Ammon's horn (tissue), 1 donor: Measurements from ENCODE around the gene MAX.

Source experiments
- DNase-seq: peaks from one replicate; pipeline ENCODE4 v3.0.0-alpha.2; 2016; ENCODE audit warnings: low spot score

The MAX gene, protein sequence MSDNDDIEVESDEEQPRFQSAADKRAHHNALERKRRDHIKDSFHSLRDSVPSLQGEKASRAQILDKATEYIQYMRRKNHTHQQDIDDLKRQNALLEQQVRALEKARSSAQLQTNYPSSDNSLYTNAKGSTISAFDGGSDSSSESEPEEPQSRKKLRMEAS

DNA sequence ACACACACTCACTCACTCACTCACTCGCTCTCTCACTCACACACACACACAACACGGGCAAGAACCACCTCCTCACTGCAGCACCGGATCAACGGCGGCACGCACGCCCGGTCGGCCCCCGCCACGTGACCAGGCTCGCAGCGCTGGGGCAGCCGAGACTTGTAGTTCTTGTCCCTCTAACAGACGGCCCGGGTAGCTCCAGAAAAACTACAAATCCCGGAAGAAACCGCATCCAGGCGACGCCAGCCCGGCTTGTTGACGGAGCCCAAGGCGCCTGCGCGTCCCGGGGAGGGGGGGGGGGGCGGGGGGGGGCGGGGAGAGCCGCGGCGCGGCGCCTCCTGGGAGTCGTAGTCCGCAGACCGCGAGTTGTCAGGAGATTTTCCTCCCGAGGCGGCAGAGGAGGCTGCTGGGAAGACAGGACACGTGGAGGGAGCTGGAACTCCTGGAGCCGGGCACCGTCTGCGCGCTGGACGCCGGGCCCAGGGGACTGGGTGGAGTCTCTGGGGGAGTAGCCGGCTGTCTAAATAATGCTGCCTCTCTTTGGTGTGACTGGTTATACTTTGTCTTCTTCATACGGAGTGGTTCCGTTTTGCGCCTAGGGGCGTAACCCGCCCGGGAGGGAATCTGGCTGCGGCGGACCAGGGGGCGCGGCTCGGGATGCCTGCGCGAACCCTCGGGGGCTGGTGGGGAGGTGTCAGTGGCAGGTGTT is at the start of gene MAX:
TSS of gene MAX (minus strand) at position 77 of the 709 bp plus-strand sequence. CDS start 178 bp downstream, outside the sequence.
- DNase-seq = peak; percentile 99

DNA sequence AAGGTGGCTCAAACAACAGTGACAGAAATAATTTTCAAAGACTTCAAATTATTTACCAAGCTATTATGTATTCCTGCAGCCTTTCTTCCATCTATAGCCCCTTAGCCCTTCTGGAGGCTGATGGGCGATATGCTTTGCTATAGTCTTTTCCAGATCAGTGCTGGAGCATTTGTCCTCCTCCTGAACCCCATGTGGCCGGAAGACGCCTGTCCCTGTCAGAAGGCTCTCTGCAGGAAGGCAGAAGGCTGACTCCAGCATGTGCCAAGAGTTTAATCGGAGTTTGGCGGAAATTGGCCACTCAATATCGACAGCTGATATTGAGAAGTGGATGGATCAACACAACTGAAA is 49.3 kb upstream of the MAX start:
- no peak for DNase-seq

DNA sequence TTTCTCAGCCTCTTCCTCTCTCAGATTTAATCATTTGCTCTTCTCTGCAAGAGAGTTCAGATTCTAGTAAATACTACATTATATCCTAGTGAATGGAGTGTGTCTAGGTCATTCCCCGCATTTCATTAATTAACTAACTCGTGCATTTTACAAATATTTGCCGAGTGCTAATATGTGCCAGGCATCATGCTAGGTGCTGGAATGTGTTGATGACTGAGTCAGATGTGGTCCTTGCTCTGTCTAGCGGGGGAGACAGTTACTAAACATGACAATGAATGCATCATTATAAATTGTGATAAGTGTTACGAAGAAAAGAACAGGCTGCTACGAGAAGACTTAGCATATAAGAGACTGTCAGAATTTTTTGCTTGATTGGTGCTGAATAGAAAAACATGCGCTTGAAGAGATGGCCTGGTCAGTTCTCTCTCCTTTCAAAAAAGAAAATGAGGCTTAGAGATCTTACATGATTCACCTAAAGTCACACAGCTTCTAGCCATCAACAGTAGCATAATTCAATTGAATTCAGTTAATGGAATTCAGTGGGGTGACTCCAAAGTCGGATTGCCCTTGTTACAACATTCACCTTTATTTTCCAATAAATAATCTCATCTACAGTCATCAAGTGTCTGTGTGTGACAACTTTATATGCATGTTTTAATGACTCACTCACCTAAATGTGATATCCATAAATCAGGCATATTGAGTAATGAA is 48.7 kb upstream of the MAX start:
- no peak for DNase-seq

GRCh38 chr14:65149116-65149515 is 46.8 kb upstream of the MAX start:
- no peak for DNase-seq

DNA sequence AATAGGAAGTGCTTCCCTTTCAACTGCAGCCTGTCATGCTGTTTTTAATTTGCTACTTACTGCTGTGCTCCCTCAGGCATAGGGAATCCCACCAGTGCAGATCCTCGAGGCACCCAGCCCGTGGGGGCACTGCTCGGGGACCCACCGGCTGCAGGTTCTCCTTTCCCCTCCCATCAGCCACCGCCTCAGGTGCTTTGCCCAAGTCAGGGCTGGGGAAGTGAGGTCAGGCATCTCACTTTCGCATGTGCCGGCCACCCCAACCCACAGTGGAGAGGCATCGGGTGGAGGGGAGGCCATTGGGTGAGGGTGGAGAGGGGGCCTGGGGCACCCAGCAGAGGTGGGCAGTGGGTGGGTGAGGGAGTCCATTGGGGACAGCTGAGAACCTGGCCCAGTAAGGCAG is 41.9 kb upstream of the MAX start:
- no peak for DNase-seq

- no peak for DNase-seq
These were observed 40.8 kb upstream of the MAX start for GRCh38 chr14:65142914-65143625.

DNA sequence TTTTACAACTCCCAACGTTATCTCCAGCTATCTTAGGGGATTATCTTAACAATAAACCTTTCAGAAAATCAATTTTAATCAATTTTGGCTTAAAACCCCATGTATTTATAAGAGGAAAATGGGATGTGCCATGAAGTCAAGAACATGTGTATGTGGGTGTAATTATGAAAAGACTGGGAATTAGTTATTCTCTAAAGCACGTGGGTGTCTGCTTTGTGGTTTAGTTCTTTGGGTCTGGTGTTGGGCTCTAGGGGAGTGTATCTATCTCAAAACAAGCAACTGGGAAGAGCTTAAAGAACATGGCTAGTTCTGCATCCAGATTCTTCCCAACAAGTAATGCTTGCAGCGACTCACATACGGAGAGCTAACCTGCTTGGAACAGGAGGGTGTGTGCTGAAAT is 40.1 kb upstream of the MAX start:
- DNase-seq = no peak

DNA sequence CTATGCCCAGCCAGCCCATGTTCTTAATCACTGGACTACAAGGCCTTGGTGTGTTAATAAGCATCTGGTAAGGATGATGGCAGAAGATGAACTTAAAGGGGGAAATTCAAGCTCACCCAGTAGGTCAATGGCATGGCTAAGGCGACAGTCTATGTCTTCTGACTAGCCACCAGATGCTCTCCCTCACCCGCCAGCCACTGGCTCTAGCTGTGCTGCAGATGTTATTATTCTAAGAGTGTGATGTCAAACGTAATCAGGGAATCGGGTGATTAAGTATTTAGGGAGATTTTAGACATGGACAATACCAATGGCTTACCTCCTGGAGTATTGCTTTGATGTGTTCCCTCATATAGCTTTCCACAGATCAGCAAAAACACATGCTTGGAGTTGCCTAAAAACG is 39.2 kb upstream of the MAX start:
- DNase-seq = no peak

DNA sequence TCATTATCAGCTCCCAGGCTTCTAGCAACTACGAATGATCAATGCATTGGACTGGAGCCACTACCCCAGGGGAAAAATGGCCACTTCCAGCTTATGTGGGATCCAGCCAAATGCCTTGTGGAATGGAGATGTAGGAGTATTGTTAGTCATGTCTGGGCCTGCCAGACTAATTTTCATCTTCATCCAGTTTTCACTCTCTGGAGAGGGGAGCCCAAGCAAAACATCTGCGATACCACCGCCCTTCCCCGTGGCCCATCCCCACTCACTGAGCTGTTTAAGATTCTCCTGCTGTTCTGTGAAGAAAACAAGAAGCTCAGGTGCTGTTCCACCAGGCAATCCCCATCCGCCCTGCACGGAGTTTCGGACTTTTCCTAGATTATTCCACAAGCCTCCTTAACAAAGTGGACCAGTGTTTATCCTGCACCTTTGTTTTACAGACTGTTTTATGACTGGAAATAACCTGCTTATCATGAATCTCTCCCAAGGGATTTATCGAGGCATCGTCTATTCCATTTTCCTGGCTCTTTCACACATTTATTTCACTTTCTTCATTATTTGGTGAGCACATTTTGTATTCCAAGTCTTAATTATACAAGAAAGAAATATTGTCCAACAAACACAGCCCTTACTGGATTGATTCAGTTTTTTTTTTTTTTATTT is 35.5 kb upstream of the MAX start:
- DNase-seq = no peak

- DNase-seq = no peak
These were observed 32.6 kb upstream of the MAX start for GRCh38 chr14:65134651-65135579.

GRCh38 chr14:65132855-65133254 is 30.5 kb upstream of the MAX start:
- no peak for DNase-seq

- DNase-seq = no peak
These were observed 29.0 kb upstream of the MAX start for GRCh38 chr14:65131301-65131701.

DNA sequence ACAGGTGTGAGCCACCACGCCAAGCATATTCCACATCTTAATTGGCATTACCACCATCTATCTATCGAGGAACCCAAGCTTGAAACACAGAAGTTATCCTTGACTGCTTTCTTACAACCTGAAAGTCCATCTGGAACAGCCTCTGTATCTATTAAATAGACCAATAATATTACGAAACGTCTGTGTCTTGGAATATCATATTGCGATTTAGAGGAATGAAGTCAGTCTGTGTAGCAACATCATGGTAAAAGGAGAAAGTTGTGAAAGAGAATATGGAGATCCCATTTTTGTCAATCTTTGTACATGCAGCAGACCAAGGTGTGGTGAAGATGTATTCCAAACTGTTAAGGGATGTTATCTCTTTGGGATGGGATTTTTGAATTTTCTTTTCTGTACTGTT is 25.8 kb upstream of the MAX start:
- DNase-seq = no peak

DNA sequence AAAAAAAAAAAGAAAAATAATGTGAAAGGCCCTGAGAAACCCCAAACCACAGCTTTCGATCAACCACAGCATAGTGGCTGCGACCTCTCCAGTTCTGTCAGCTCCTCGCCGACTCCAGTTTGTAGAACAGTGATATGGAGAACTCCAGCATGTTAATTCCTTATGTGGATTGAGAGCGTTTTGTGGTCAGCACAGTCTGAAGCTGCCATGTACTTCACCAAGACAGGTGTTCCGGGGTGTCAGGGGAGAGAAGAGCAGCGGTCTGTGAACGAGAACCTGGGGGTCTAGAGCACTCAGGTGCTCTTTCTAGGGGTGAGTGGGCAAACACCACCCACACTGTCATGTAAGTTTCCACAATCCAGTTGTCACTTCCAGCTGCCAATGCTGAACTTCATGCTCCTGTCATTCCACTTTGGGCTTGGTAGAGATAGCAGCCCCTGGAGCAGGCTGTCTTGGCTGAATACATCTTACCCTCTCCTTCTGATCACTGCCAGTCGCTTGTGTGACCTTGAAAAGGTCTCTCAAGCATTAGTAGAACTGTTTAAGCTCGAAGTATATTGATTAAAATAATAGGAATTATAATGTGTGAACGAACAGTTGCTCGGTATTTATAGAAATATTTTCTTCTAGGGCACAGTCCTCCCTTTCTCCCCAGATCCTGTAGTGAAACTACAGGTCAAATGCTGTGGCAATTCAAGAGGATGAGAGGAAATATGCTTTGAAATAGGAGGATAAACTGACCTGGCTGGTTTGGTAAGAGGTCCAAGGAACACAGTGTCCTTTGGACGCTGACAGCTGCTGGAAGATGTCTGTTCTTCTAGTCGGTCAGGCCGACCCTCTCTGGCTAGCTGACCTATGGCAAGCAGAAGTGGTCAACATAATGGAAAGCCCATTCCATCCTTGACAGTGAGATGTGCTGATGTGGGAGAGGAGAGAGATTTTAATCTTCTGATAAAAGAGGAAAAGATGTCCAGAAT is 15.7 kb upstream of the MAX start:
- DNase-seq = no peak

- DNase-seq = no peak
These were observed 13.3 kb upstream of the MAX start for GRCh38 chr14:65115615-65116014.

GRCh38 chr14:65110525-65110924 is 8.2 kb upstream of the MAX start:
- no peak for DNase-seq

DNA sequence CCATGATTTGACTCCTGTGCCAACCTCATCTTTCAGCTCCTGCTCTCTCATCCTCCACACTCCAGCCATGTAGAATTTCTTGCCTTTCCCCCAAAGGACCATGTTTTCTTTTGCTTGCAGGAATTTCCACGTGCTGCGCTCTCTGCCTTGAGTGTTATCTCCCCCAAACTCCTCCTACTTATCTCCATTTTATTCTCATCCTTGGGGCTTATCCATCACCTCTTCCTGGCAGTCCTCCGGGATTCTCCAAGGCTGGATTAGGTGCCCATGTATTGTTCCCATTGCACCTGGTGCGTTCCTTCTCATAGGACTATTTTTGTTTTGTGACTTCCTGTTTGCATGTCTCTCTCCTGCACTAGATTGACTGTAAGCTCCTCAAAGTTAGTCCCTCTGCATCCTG is 7.0 kb upstream of the MAX start:
- no peak for DNase-seq

GRCh38 chr14:65107200-65107599 is 4.9 kb upstream of the MAX start:
- no peak for DNase-seq

- DNase-seq = no peak
These were observed 4.4 kb upstream of the MAX start for GRCh38 chr14:65106736-65107135.

DNA sequence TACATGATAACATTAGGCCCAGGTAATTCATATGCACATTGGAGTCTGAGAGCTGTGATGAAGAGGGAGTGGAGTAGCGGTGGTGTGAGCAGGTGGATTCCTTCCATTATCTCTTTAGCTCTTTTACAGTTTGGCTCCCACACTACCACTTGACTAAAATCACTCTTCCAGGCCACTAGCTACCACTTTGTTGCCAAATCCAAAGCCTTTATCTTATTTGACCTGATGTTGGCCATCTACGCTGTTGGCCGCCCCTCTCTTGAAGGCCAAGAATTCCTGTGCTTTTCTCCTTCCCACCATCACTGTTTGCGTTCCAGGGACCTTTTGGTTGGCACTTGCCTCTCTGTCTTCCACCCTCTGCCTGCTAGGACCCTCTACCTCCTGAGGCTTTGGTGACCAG is 4.0 kb upstream of the MAX start:
- no peak for DNase-seq
